MM.1S (cell line): ENCODE measurements around the gene BRIP1.

Source experiments
- DNase-seq: peaks from one replicate; pipeline ENCODE4 v3.0.0-alpha.2; 2015
- H2AFZ ChIP-seq: fragments of 300-600 bp; sonication (generic); 2 replicates; pipeline ENCODE4 v1.6.0; 2016; ENCODE audit warnings: antibody characterized with exemption, low read length
- H3F3A ChIP-seq: fragments of 300-600 bp; sonication (generic); 2 replicates; pipeline ENCODE4 v1.6.1; 2016; ENCODE audit warnings: mild to moderate bottlenecking, antibody characterized with exemption, low read length, moderate library complexity, mixed read lengths; ENCODE audit not compliant: insufficient read depth
- H3K27ac ChIP-seq: fragments of 300-600 bp; sonication (generic); 2 replicates; pipeline ENCODE4 v1.5.1; 2016; ENCODE audit warnings: mild to moderate bottlenecking, low read length
- H3K27me3 ChIP-seq: fragments of 300-600 bp; sonication (generic); replicated peaks from 2 replicates; pipeline ENCODE4 v1.6.0; 2016; ENCODE audit warnings: low read length; ENCODE audit not compliant: insufficient read depth
- H3K36me3 ChIP-seq: fragments of 300-600 bp; sonication (generic); replicated peaks from 2 replicates; pipeline ENCODE4 v1.6.1; 2016; ENCODE audit warnings: mild to moderate bottlenecking, low read length, mixed read lengths; ENCODE audit not compliant: insufficient read depth
- H3K4me1 ChIP-seq: fragments of 300-600 bp; sonication (generic); 2 replicates; pipeline ENCODE4 v1.6.1; 2016; ENCODE audit warnings: low read length, mixed read lengths
- H3K4me2 ChIP-seq: fragments of 300-600 bp; sonication (generic); 2 replicates; pipeline ENCODE4 v1.6.0; 2016; ENCODE audit warnings: low read depth, low read length
- H3K4me3 ChIP-seq: fragments of 300-600 bp; sonication (generic); 2 replicates; pipeline ENCODE4 v1.5.1; 2016; ENCODE audit warnings: low read length, mixed read lengths
- H3K79me2 ChIP-seq: fragments of 300-600 bp; sonication (generic); 2 replicates; pipeline ENCODE4 v1.6.1; 2016; ENCODE audit warnings: mixed run types, low read length, mixed read lengths
- H3K9ac ChIP-seq: fragments of 300-600 bp; sonication (generic); 2 replicates; pipeline ENCODE4 v1.6.1; 2016; ENCODE audit warnings: low read length, mixed read lengths
- H3K9me2 ChIP-seq: fragments of 300-600 bp; sonication (generic); replicated peaks from 2 replicates; pipeline ENCODE4 v1.6.1; 2016; ENCODE audit warnings: mild to moderate bottlenecking, low read length, mixed read lengths; ENCODE audit not compliant: insufficient read depth
- H3K9me3 ChIP-seq: fragments of 300-600 bp; sonication (generic); replicated peaks from 2 replicates; pipeline ENCODE4 v1.6.1; 2016; ENCODE audit warnings: mild to moderate bottlenecking, low read length, mixed read lengths; ENCODE audit not compliant: insufficient read depth
- H4K20me1 ChIP-seq: fragments of 300-600 bp; sonication (generic); 2 replicates; pipeline ENCODE4 v1.6.1; 2016; ENCODE audit warnings: mild to moderate bottlenecking, low read length, moderate library complexity, mixed read lengths; ENCODE audit not compliant: insufficient read depth
- EZH2 ChIP-seq: fragments of 300-600 bp; sonication (generic); optimal IDR thresholded peaks from 2 replicates; pipeline ENCODE3; 2017; ENCODE audit warnings: low read depth, mild to moderate bottlenecking, antibody characterized with exemption, low read length, mixed read lengths
- EZH2phosphoT487 ChIP-seq: fragments of 300-600 bp; sonication (generic); IDR thresholded peaks from 2 replicates; pipeline ENCODE4 v1.6.1; 2018; ENCODE audit warnings: antibody characterized with exemption, low read length
- TF ChIP-seq, protein P1 (sequence below): fragments of 300-600 bp; sonication (generic); IDR thresholded peaks from 2 replicates; pipeline ENCODE4 v1.5.1; 2016; ENCODE audit warnings: antibody characterized with exemption, low read length, mixed read lengths

Gene BRIP1

DNA sequence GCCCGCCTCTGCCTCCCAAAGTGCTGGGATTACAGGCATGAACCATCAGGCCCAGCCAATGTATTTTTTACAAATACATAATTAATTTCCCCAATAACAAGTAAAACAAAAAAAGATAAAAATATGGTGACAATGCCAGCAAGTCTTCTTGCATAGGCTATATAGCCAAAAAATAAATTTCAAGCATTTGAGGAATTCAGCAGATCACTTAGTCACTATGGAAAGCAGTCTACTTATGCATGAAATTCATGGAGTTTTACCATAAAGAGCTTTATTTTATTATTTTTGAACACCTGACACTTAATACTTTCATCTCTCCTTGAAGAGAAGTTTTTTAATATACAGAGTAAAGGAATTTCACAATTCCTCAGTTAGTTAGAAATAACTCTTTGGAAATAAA is 56.4 kb downstream of the BRIP1 start:
- H3K27me3 ChIP-seq, result no peaks in the 10 kb centered on the region
- no peak for DNase-seq
- H4K20me1 ChIP-seq, result no peaks in the 10 kb centered on the region
- H3K4me2 ChIP-seq, result no peak overlapping the region
- no peaks in the 10 kb centered on the region for H3K9me3 ChIP-seq
- H3K4me3 ChIP-seq, result no peak overlapping the region
- no peak overlapping the region for H3K9ac ChIP-seq
- no peak overlapping the region for H3K27ac ChIP-seq
- H3F3A ChIP-seq, result no peaks in the 10 kb centered on the region
- H3K4me1 ChIP-seq, result no peaks in the 10 kb centered on the region
- no peaks in the 10 kb centered on the region for H3K79me2 ChIP-seq
- H3K36me3 ChIP-seq, result no peaks in the 10 kb centered on the region; the same call in 1 of the 2 replicates
- TF ChIP-seq EZH2 (no peak), EZH2phosphoT487 (no peak)
- TF ChIP-seq, protein P1, sequence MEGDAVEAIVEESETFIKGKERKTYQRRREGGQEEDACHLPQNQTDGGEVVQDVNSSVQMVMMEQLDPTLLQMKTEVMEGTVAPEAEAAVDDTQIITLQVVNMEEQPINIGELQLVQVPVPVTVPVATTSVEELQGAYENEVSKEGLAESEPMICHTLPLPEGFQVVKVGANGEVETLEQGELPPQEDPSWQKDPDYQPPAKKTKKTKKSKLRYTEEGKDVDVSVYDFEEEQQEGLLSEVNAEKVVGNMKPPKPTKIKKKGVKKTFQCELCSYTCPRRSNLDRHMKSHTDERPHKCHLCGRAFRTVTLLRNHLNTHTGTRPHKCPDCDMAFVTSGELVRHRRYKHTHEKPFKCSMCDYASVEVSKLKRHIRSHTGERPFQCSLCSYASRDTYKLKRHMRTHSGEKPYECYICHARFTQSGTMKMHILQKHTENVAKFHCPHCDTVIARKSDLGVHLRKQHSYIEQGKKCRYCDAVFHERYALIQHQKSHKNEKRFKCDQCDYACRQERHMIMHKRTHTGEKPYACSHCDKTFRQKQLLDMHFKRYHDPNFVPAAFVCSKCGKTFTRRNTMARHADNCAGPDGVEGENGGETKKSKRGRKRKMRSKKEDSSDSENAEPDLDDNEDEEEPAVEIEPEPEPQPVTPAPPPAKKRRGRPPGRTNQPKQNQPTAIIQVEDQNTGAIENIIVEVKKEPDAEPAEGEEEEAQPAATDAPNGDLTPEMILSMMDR, result no peak
- no peaks in the 10 kb centered on the region for H3K9me2 ChIP-seq
- no peak overlapping the region for H2AFZ ChIP-seq

DNA sequence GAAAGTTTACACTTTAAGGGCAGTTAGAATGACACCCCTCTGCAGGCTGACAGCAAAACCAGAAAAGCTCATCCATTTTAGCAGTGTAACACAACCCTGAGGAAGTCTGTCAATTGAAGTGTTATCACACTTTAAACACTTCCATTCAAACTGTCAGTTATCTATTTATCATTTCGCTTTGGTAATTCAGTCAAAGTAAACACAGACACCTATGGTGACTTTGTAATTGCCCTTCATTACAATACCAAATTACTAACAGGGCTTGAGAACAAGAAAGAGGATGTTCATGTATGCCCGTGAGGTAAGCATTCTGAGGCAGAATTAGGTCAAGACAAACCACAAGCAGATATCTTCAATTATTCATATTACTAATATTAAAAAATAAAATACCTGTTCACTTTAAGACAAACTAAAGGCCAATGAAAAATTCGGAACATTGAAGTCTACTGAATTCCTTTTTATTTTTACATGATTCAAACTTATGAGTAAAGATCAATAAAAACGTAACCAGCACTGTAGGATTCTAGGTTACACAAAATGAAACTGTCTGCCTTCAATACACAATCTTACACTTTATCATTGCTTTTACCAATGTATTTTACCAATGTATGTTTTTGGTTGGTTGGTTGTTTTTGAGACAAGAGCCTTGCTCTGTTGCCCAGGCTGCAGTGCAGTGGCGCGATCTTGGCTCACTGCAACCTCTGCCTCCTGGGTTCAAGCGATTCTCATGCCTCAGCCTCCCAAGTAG is 57.1 kb downstream of the BRIP1 start:
- no peak overlapping the region for H3K27ac ChIP-seq
- H3K4me2 ChIP-seq, result no peak overlapping the region
- DNase-seq, result no peak

DNA sequence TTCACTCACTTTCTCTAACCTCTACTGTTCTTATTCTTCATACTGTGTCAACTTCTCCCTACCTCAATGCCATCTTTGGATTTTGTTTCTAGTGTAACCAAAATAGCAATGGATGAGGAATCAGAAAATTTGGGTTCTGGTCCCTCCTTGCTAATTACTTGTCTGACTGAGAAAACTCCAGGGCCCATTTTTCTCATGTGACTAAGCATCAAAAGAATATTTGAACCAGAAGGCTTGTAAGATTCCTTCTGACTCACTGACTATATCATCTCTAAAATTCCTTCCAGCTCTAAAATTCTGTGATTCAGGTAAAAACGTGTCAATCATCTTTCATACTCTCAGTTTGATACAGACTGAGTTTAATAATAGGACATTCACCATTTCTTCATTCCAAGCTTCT is 57.9 kb downstream of the BRIP1 start:
- no peaks in the 10 kb centered on the region for H3K79me2 ChIP-seq
- H3K9me3 ChIP-seq, result no peaks in the 10 kb centered on the region
- H4K20me1 ChIP-seq, result no peaks in the 10 kb centered on the region
- H3F3A ChIP-seq, result no peaks in the 10 kb centered on the region
- H3K4me1 ChIP-seq, result no peaks in the 10 kb centered on the region
- no peaks in the 10 kb centered on the region for H3K27me3 ChIP-seq
- no peaks in the 10 kb centered on the region for H3K36me3 ChIP-seq
- H3K4me2 ChIP-seq, result no peak overlapping the region
- no peaks in the 10 kb centered on the region for H3K9me2 ChIP-seq
- no peak overlapping the region for H3K9ac ChIP-seq
- no peak overlapping the region for H2AFZ ChIP-seq
- DNase-seq, result no peak
- no peak overlapping the region for H3K4me3 ChIP-seq
- TF ChIP-seq EZH2 (no peak), EZH2phosphoT487 (no peak)
- TF ChIP-seq, protein P1, result no peak
- no peak overlapping the region for H3K27ac ChIP-seq

More for the DNA sequence above, 57.1 kb downstream of the BRIP1 start:
- no peaks in the 10 kb centered on the region for H3K79me2 ChIP-seq
- H3K4me1 ChIP-seq, result no peaks in the 10 kb centered on the region
- no peak overlapping the region for H3K4me3 ChIP-seq
- H2AFZ ChIP-seq, result no peak overlapping the region
- H4K20me1 ChIP-seq, result no peaks in the 10 kb centered on the region
- no peaks in the 10 kb centered on the region for H3K9me2 ChIP-seq
- H3K36me3 ChIP-seq, result no peaks in the 10 kb centered on the region; the same call in 1 of the 2 replicates
- H3K9me3 ChIP-seq, result no peaks in the 10 kb centered on the region
- H3F3A ChIP-seq, result no peaks in the 10 kb centered on the region
- TF ChIP-seq EZH2 (no peak), EZH2phosphoT487 (no peak)
- TF ChIP-seq, protein P1, result no peak
- no peak overlapping the region for H3K9ac ChIP-seq
- H3K27me3 ChIP-seq, result no peaks in the 10 kb centered on the region
